Right atrium auricular region (tissue), 2 donors: ENCODE data around the gene NF1. TPM values are rescaled to one million over a fixed set of nuclear protein-coding genes. Genes with fewer than 3 reads are reported as not detected.
A peak's percentile ranks its signal among the peaks of the same experiment; 100 is the strongest.
"Not testable (repeated sequence)": the region's sequence is repeated elsewhere in the genome, so short reads cannot be mapped to it uniquely, and the experiment has no call there.

Experiments used
- DNase-seq: peaks from one replicate; pipeline ENCODE4 v3.0.0-alpha.2; 2019; ENCODE audit warnings: low spot score
- H3K27ac ChIP-seq, 2 donors: fragments of 200-600 bp; sonication (generic); 1 replicate in 1 of 2; 2 replicates in 1 of 2; pipeline ENCODE4 v1.5.1; 2016 to 2019
- H3K27me3 ChIP-seq, 2 donors: fragments of 200-600 bp; sonication (generic); one replicate each; pipeline versions ENCODE4 v1.5.1 to v1.6.0; 2017 to 2019
- H3K36me3 ChIP-seq: fragments of 200-600 bp; sonication (generic); one replicate; pipeline ENCODE4 v1.5.1; 2016
- H3K4me1 ChIP-seq, 2 donors: fragments of 200-600 bp; sonication (generic); one replicate each; pipeline versions ENCODE4 v1.5.1 to v1.6.0; 2017 to 2019
- H3K4me3 ChIP-seq, 2 donors: fragments of 200-600 bp; sonication (generic); 1 replicate in 1 of 2; 2 replicates in 1 of 2; pipeline ENCODE4 v1.5.1; 2017 to 2019; ENCODE audit warnings: mild to moderate bottlenecking in 1 of 2, moderate library complexity in 1 of 2
- H3K9me3 ChIP-seq, 2 donors: fragments of 200-600 bp; sonication (generic); one replicate each; pipeline ENCODE4 v1.5.1; 2019
- CTCF ChIP-seq, 2 donors: fragments of 200-600 bp; sonication (generic); IDR thresholded peaks; one replicate each; pipeline ENCODE4 v1.5.1; 2019; ENCODE audit warnings: antibody characterized with exemption in 2 of 2
- total RNA-seq, 2 donors: library from RNA; depleted of rRNA; stranded (reverse); fragments of >200 nt; gene quantifications; one replicate each; pipeline ENCODE4 v1.1.0, GENCODE V29; 2016

Gene NF1
- total RNA-seq, 2 donors from 2014 or later, result 47.5 to 51.4 TPM

GRCh38 chr17:31310260-31310659, 215.5 kb downstream of the NF1 start:
- no peak for TF ChIP-seq CTCF (IDR thresholded peaks at IDR 0.05)
- Histone ChIP-seq H3K36me3 (no peaks in the 10 kb centered on the region), H3K27ac (peak overlapping the region in 1 of 2 donors; percentile 18), H3K4me3 (no peak overlapping the region), H3K27me3 (no peaks in the 10 kb centered on the region), H3K9me3 (no peaks in the 10 kb centered on the region), H3K4me1 (no peaks in the 10 kb centered on the region)
- DNase-seq, result no peak

DNA sequence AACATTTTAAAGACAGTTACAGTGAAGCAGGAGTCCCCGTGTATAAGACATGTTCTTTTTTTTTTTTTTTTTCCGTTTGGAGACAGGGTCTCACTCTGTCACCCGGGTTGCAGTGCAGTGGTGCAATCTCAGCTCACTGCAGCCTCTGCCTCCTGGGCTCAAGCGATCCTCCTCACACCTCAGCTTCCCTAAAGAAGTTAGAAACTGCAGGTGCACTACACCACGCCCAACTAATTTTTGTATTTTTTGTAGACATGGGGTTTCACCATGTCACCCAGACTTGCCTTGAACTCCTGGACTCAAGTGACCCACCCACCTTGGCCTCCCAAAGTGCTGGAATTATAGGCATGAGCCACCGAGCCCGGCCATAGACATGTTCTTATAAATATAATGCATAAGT, 216.1 kb downstream of the NF1 start:
- no peak for DNase-seq
- Histone ChIP-seq H3K9me3 (no peaks in the 10 kb centered on the region), H3K27ac (peak overlapping the region in 1 of 2 donors; percentile 18), H3K4me1 (no peaks in the 10 kb centered on the region), H3K36me3 (no peaks in the 10 kb centered on the region), H3K4me3 (no peak overlapping the region), H3K27me3 (no peaks in the 10 kb centered on the region)
- TF ChIP-seq CTCF (IDR thresholded peaks at IDR 0.05), result no peak

DNA sequence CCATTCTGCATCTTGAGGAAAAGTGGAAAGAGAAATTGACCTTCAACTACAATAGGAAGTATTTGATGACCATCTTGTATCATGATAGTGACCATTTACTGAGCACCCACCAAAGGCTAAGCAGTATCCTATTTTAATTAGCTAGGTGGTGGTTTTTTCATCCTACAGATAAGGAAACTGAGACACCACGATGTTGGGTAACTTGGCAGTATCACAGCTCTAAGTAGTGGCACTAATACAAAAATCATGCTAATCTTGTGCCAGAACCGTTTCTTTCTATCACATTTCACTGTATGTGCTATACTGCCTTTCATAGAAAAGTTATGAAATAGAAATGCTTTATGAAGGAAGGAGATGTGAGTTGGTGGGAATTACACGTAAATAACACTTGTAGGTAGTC, 216.7 kb downstream of the NF1 start:
- DNase-seq, result no peak
- H3K4me1 ChIP-seq, result no peaks in the 10 kb centered on the region
- H3K9me3 ChIP-seq, result no peaks in the 10 kb centered on the region
- H3K36me3 ChIP-seq, result no peaks in the 10 kb centered on the region
- no peak overlapping the region for H3K4me3 ChIP-seq
- H3K27ac ChIP-seq, result no peak overlapping the region
- no peak for TF ChIP-seq CTCF (IDR thresholded peaks at IDR 0.05)
- no peaks in the 10 kb centered on the region for H3K27me3 ChIP-seq

DNA sequence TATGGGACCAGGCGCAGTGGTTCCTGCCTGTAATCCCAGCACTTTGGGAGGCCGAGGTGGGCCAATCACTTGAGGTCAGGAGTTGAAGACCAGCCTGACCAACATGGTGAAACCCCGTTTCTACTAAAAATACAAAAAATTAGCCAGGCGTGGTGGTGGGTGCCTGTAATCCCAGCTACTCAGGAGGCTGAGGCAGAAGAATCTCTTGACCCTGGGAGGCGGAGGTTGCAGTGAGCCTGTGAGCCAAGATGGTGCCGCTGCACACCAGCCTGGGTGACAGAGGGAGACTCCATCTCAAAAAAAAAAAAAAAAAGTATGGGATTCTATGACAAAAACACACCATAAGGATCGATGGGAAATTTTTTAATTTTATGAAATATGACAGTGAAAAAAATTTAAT, 217.4 kb downstream of the NF1 start:
- H3K27ac ChIP-seq, DNase-seq, H3K27me3 ChIP-seq, H3K9me3 ChIP-seq, H3K36me3 ChIP-seq, H3K4me1 ChIP-seq, H3K4me3 ChIP-seq: not testable (repeated sequence)

DNA sequence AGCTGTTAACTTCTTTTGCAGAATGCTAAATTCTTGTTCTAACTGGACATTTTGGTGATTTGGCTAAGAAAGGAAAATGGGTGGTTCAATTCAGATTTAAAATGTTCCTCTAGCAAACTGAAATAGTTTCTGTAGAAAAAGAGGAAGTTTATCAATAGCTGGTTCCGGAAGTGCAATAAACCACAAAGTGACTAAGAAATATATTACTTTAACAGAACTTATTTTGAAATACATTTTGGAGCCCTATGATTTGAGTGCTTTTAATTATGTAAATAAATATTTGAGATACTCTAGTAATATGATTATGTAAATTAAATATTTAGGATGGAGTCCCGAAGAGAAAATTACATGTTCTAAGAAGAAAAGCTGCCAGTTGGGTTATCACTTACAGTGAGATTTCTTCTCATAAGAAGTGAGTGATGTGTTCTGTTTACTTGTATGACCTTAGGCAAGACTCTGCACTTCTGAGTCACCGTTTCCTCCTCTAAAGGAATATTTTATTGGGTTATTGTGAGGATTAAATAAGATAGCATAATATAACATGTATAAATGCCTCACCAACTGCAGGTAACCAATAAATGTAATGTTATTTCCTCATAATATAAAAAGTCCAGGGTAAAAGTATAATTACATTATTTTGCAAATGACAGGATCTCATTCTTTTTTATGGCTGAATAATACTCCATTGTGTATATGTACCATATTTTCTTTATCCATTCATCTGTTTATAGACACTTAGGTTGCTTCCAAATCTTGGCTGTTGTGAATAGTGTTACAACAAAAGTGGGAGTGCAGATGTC, 219.4 kb downstream of the NF1 start, which contains the start of gene EVI2B:
Gene EVI2B, minus strand, starts transcription at position 73 of the 800 bp plus-strand sequence. CDS start 8,445 bp downstream, outside the sequence.
- H3K27ac ChIP-seq, result peak within 1 kb of the TSS in 1 of 2 donors; percentile 40
- peaks cover 0 to 12% of the 10 kb centered on the region in 2 donors for H3K4me1 ChIP-seq
- no peaks in the 10 kb centered on the region for H3K27me3 ChIP-seq
- H3K36me3 ChIP-seq, result no peaks in the 10 kb centered on the region
- no peak for DNase-seq
- H3K9me3 ChIP-seq, result no peaks in the 10 kb centered on the region
- TF ChIP-seq CTCF (IDR thresholded peaks at IDR 0.05), result no peak
- peak within 1 kb of the TSS in 1 of 2 donors; percentile 25 for H3K4me3 ChIP-seq

DNA sequence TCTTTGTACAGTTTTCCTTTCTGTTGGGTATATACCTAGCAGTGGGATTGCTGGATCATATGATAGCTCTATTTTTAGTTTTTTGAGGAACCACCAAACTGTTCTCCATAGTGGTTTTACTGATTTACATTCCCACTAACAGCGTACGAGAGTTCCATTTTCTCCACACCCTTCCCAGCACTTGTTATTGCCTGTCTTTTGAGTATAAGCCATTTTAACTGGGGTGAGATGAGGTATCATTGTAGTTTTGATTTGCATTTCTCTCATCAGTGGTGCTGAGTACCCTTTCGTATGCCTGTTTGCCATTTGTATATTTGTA, 220.0 kb downstream of the NF1 start:
- DNase-seq, result no peak
- no peaks in the 10 kb centered on the region for H3K9me3 ChIP-seq
- H3K4me3 ChIP-seq, result no peak overlapping the region
- peak overlapping the region in 1 of 2 donors; percentile 40 for H3K27ac ChIP-seq
- peaks cover 0 to 12% of the 10 kb centered on the region in 2 donors for H3K4me1 ChIP-seq
- no peak for TF ChIP-seq CTCF (IDR thresholded peaks at IDR 0.05)
- no peaks in the 10 kb centered on the region for H3K36me3 ChIP-seq
- H3K27me3 ChIP-seq, result no peaks in the 10 kb centered on the region
